PFSK-1 (cell line): ENCODE results near the gene DIPK1A.

ENCODE experiments used
- POLR2AphosphoS5 ChIP-seq: IDR thresholded peaks from 2 replicates; pipeline ENCODE4 v1.6.1; 2012; ENCODE audit warnings: low read depth, mild to moderate bottlenecking, control low read depth, low read length, moderate library complexity
- SIN3A ChIP-seq: IDR thresholded peaks from 2 replicates; pipeline ENCODE4 v1.6.1; 2012; ENCODE audit warnings: mild to moderate bottlenecking, low read length, moderate library complexity, borderline replicate concordance; ENCODE audit not compliant: insufficient read depth

- TF ChIP-seq POLR2AphosphoS5: no peak
- TF ChIP-seq SIN3A: no peak
Observed at GRCh38 chr1:92859400-92860039, 101.7 kb downstream of the DIPK1A start.
